Ishikawa (cell line): ENCODE data around the gene TTLL10.

ENCODE experiments used
- CEBPB ChIP-seq: IDR thresholded peaks from 2 replicates; pipeline ENCODE4 v1.6.1; 2012
- EGR1 ChIP-seq: IDR thresholded peaks from 2 replicates; pipeline ENCODE4 v1.6.1; 2012
- FOXM1 ChIP-seq: IDR thresholded peaks from 2 replicates; pipeline ENCODE4 v1.6.1; 2012; ENCODE audit warnings: low read depth, borderline replicate concordance
- RAD21 ChIP-seq: IDR thresholded peaks from 2 replicates; pipeline ENCODE4 v1.6.1; 2012; ENCODE audit warnings: low read depth
- TEAD4 ChIP-seq: IDR thresholded peaks from 2 replicates; pipeline ENCODE4 v1.6.1; 2012
- TF ChIP-seq, protein P1 (sequence below): IDR thresholded peaks from 2 replicates; pipeline ENCODE4 v1.6.1; 2012; ENCODE audit warnings: low read depth, mild to moderate bottlenecking
- TF ChIP-seq, protein P2 (sequence below): IDR thresholded peaks from 2 replicates; pipeline ENCODE4 v1.6.1; 2012

DNA sequence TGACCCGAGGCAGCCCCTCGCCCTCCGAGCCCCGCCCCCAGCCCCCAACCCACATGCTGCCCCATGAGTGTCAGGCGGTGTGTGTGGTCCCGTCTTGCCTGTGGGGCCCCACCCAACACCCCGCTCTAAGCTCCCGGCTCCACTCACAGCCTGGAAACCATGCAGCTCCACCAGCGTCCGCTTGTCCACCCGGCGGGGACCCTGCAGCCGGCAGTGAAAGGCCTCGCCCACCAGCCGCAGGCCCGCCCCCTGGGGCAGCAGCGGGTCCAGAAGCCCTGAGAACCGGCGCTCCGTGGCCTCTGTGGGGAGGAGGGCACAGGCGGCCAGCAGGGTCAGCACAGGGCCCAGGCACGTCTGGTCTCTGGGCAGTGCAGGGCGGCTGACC lies 70.1 kb downstream of the TTLL10 start:
- no peak for TF ChIP-seq FOXM1
- TF ChIP-seq CEBPB = no peak
- no peak for TF ChIP-seq EGR1
- no peak for TF ChIP-seq RAD21
- TF ChIP-seq, protein P1, sequence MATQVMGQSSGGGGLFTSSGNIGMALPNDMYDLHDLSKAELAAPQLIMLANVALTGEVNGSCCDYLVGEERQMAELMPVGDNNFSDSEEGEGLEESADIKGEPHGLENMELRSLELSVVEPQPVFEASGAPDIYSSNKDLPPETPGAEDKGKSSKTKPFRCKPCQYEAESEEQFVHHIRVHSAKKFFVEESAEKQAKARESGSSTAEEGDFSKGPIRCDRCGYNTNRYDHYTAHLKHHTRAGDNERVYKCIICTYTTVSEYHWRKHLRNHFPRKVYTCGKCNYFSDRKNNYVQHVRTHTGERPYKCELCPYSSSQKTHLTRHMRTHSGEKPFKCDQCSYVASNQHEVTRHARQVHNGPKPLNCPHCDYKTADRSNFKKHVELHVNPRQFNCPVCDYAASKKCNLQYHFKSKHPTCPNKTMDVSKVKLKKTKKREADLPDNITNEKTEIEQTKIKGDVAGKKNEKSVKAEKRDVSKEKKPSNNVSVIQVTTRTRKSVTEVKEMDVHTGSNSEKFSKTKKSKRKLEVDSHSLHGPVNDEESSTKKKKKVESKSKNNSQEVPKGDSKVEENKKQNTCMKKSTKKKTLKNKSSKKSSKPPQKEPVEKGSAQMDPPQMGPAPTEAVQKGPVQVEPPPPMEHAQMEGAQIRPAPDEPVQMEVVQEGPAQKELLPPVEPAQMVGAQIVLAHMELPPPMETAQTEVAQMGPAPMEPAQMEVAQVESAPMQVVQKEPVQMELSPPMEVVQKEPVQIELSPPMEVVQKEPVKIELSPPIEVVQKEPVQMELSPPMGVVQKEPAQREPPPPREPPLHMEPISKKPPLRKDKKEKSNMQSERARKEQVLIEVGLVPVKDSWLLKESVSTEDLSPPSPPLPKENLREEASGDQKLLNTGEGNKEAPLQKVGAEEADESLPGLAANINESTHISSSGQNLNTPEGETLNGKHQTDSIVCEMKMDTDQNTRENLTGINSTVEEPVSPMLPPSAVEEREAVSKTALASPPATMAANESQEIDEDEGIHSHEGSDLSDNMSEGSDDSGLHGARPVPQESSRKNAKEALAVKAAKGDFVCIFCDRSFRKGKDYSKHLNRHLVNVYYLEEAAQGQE = no peak
- no peak for TF ChIP-seq TEAD4
- TF ChIP-seq, protein P2, sequence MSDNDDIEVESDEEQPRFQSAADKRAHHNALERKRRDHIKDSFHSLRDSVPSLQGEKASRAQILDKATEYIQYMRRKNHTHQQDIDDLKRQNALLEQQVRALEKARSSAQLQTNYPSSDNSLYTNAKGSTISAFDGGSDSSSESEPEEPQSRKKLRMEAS = no peak
